PC-3 (cell line): ENCODE data around the gene IMPA2. TPM values are rescaled to one million over a fixed set of nuclear protein-coding genes. Genes with fewer than 3 reads are reported as not detected.
"Not testable (repeated sequence)": the region's sequence is repeated elsewhere in the genome, so short reads cannot be mapped to it uniquely, and the experiment has no call there.

ENCODE experiments used
- ATAC-seq: fragments of 200-7000 bp; cut with Tn5 transposase; 2 replicates; pipeline ENCODE4 v1.9.1; 2020; ENCODE audit warnings: mild to moderate bottlenecking, moderate library complexity
- BruUV-seq: library from RNA; stranded (reverse); fragments of 400-500 nt; replicated peaks from 2 replicates; lab custom pipeline; 2021; lab: Mats Ljungman, UMichigan
- CTCF ChIA-PET: fragments of 300-600 bp; sonication (Branson Sonifier 250); formaldehyde crosslinking; loops from one replicate; lab custom pipeline; 2022; ENCODE audit warnings: antibody characterized with exemption; lab: Charles Lee
- POLR2A ChIA-PET: fragments of 300-600 bp; sonication (Branson Sonifier 250); formaldehyde crosslinking; loops from one replicate; lab custom pipeline; 2022; ENCODE audit warnings: antibody characterized with exemption; ENCODE audit not compliant: unreplicated experiment; lab: Charles Lee
- DNase-seq: peaks from one replicate; pipeline ENCODE4 v3.0.0-alpha.2; 2015
- H2AFZ ChIP-seq: fragments of 300-600 bp; sonication (generic); 2 replicates; pipeline ENCODE4 v1.6.0; 2016; ENCODE audit warnings: antibody characterized with exemption, low read length
- H3F3A ChIP-seq: fragments of 300-600 bp; sonication (generic); one replicate; pipeline ENCODE4 v1.6.0; 2017; ENCODE audit warnings: antibody characterized with exemption, low read length, control low read depth, mild to moderate bottlenecking; ENCODE audit not compliant: unreplicated experiment
- H3K27ac ChIP-seq: fragments of 300-600 bp; sonication (generic); 2 replicates; pipeline ENCODE4 v1.5.1; 2016; ENCODE audit warnings: mild to moderate bottlenecking, low read length
- H3K27me3 ChIP-seq: fragments of 300-600 bp; sonication (generic); 2 replicates; pipeline ENCODE4 v1.6.1; 2016; ENCODE audit warnings: low read length, mixed read lengths
- H3K36me3 ChIP-seq: fragments of 300-600 bp; sonication (generic); 2 replicates; pipeline ENCODE4 v1.6.1; 2016; ENCODE audit warnings: low read depth, mixed run types, low read length, mixed read lengths
- H3K4me1 ChIP-seq: fragments of 300-600 bp; sonication (generic); 2 replicates; pipeline ENCODE4 v1.5.1; 2016; ENCODE audit warnings: low read length; ENCODE audit not compliant: insufficient read depth
- H3K4me2 ChIP-seq: fragments of 300-600 bp; sonication (generic); 2 replicates; pipeline ENCODE4 v1.6.0; 2016; ENCODE audit warnings: low read length
- H3K4me3 ChIP-seq: fragments of 300-600 bp; sonication (generic); 2 replicates; pipeline ENCODE4 v1.5.1; 2016; ENCODE audit warnings: mild to moderate bottlenecking, low read length, mixed read lengths
- H3K79me2 ChIP-seq: fragments of 300-600 bp; sonication (generic); 2 replicates; pipeline ENCODE4 v1.6.1; 2017; ENCODE audit warnings: low read length, mixed read lengths
- H3K9ac ChIP-seq: fragments of 300-600 bp; sonication (generic); 2 replicates; pipeline ENCODE4 v1.6.0; 2016; ENCODE audit warnings: mild to moderate bottlenecking, low read length
- H3K9me2 ChIP-seq: fragments of 300-600 bp; sonication (generic); replicated peaks from 2 replicates; pipeline ENCODE4 v1.6.1; 2016; ENCODE audit warnings: mixed run types, low read length, mixed read lengths
- H3K9me3 ChIP-seq: fragments of 300-600 bp; sonication (generic); 2 replicates; pipeline ENCODE4 v1.6.1; 2016; ENCODE audit warnings: low read length, mixed read lengths
- H4K20me1 ChIP-seq: fragments of 300-600 bp; sonication (generic); 2 replicates; pipeline ENCODE4 v1.6.1; 2016; ENCODE audit warnings: low read length, mixed read lengths
- EZH2 ChIP-seq: fragments of 300-600 bp; sonication (generic); IDR thresholded peaks from one replicate; pipeline ENCODE4 v1.6.1; 2017; ENCODE audit warnings: antibody characterized with exemption, mild to moderate bottlenecking, low read length; ENCODE audit not compliant: unreplicated experiment
- EZH2phosphoT487 ChIP-seq: fragments of 300-600 bp; sonication (generic); IDR thresholded peaks from 2 replicates; pipeline ENCODE4 v1.6.1; 2018; ENCODE audit warnings: mild to moderate bottlenecking, antibody characterized with exemption, low read length, borderline replicate concordance
- intact Hi-C: fragments of 100-400 bp; cut with micrococcal nuclease; formaldehyde crosslinking; loops from 2 replicates; pipeline ENCODE4 v1.9.0; 2023
- total RNA-seq: library from RNA; depleted of rRNA; stranded (reverse); fragments of >200 nt; gene quantifications from 2 replicates; pipeline ENCODE4 v1.2.3, GENCODE V29; 2014
- TF ChIP-seq, protein P1 (sequence below): fragments of 300-600 bp; sonication (generic); conservative IDR thresholded peaks from 2 replicates; pipeline ENCODE4 v1.5.1; 2017; ENCODE audit warnings: antibody characterized with exemption, low read depth, mild to moderate bottlenecking, low read length

The IMPA2 gene
- total RNA-seq, 1 experiment from 2014 or later, result 38.2 TPM

DNA sequence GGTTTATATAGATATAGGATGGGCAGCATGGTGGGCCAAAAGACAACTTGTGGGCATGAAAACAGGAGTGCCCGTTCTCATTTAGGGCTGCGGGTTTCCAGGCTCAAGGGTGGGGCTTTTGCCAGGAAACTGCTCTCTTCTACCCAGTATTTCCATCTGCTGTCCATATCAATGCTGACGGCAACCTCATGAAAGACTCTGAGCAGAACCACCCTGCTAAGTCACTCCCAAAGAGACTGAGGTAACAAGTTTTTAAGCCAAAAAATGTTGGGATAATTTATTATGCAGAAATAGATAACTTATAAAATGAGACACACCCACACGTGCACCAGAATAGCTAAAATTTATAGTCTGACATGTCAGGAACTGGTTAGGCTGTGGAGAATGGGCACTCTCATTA is 37.1 kb upstream of the IMPA2 start:
- no TSS peak for BruUV-seq
- no peak for TF ChIP-seq EZH2
- no peak for TF ChIP-seq EZH2phosphoT487
- TF ChIP-seq, protein P1, sequence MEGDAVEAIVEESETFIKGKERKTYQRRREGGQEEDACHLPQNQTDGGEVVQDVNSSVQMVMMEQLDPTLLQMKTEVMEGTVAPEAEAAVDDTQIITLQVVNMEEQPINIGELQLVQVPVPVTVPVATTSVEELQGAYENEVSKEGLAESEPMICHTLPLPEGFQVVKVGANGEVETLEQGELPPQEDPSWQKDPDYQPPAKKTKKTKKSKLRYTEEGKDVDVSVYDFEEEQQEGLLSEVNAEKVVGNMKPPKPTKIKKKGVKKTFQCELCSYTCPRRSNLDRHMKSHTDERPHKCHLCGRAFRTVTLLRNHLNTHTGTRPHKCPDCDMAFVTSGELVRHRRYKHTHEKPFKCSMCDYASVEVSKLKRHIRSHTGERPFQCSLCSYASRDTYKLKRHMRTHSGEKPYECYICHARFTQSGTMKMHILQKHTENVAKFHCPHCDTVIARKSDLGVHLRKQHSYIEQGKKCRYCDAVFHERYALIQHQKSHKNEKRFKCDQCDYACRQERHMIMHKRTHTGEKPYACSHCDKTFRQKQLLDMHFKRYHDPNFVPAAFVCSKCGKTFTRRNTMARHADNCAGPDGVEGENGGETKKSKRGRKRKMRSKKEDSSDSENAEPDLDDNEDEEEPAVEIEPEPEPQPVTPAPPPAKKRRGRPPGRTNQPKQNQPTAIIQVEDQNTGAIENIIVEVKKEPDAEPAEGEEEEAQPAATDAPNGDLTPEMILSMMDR, result no peak
- ChIA-PET POLR2A (no interaction called here), CTCF (interaction anchor here (0.6 kb wide), 1 partner anchor 10 kb away, joined by 3 read pairs; no protein-coding TSS in a partner anchor)
- peaks cover 10% of the 10 kb centered on the region; the same call in 1 of the 2 replicates for H3K4me1 ChIP-seq
- ATAC-seq, result no peak
- intact Hi-C loops, result no loop called here
- H3K27ac ChIP-seq, result no peak overlapping the region
- no peaks in the 10 kb centered on the region for H3K9me3 ChIP-seq
- H3K9ac ChIP-seq, result no peak overlapping the region
- no peak overlapping the region for H3K4me3 ChIP-seq
- H2AFZ ChIP-seq, result no peak overlapping the region
- no peaks in the 10 kb centered on the region for H3K27me3 ChIP-seq
- H3K4me2 ChIP-seq, result no peak overlapping the region
- H3K9me2 ChIP-seq, result no peaks in the 10 kb centered on the region
- no peaks in the 10 kb centered on the region for H3F3A ChIP-seq
- DNase-seq, result no peak
- H3K79me2 ChIP-seq, result no peaks in the 10 kb centered on the region
- H4K20me1 ChIP-seq, result no peaks in the 10 kb centered on the region
- no peaks in the 10 kb centered on the region for H3K36me3 ChIP-seq

GRCh38 chr18:11944786-11945185 is 36.5 kb upstream of the IMPA2 start:
- Histone ChIP-seq H3K36me3 (no peaks in the 10 kb centered on the region), H3K27ac (no peak overlapping the region), H3K4me2 (no peak overlapping the region), H3K9me2 (no peaks in the 10 kb centered on the region), H3K79me2 (no peaks in the 10 kb centered on the region), H3K4me3 (no peak overlapping the region), H2AFZ (no peak overlapping the region), H3K9me3 (no peaks in the 10 kb centered on the region), H3K4me1 (peaks cover 10% of the 10 kb centered on the region; the same call in 1 of the 2 replicates), H3K9ac (no peak overlapping the region), H4K20me1 (no peaks in the 10 kb centered on the region), H3K27me3 (no peaks in the 10 kb centered on the region), H3F3A (no peaks in the 10 kb centered on the region)
- TF ChIP-seq EZH2, result no peak
- DNase-seq, result no peak
- ChIA-PET POLR2A (no interaction called here), CTCF (interaction anchor here (0.6 kb wide), 1 partner anchor 9 kb away, joined by 3 read pairs; no protein-coding TSS in a partner anchor)
- intact Hi-C loops, result no loop called here
- no peak for ATAC-seq
- BruUV-seq, result no TSS peak

DNA sequence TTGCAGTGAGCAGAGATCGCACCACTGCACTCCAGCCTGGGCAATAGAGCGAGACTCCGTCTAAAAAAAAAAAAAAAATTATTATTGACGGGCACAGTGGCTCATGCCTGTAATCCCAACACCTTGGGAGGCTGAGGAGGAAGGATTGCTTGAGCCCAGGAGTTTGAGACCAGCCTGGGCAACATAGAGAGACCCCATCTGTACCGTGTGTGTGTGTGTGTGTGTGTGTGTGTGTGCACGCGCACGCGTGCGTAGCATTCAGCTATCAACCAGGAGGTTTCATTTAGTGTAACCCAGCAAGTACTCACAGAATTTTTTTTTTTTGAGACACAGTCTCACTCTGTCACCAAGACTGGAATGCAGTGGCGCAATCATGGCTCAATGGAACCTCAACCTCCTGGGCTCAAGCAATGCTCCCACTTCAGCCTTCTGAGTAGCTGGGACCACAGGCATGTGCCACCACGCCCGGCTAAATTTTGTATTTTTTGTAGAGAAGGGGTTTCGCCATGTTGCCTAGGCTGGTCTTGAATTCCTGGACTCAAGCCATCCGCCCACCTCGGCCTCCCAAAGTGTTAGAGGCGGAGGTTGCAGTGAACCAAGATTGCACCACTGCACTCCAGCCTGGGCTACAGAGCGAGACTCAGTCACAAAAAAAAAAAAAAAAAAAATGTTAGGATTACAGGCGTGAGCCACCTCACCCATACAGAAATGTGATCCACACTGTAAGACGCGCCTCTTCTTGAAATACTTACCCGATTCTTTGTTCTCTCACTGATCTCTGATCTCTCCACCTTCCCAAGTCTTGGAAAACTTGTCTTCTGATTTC is 35.3 kb upstream of the IMPA2 start:
- peak overlapping the region; percentile 42; the same call in 1 of the 2 replicates for H3K4me2 ChIP-seq
- H3K4me3 ChIP-seq, CTCF ChIA-PET, H4K20me1 ChIP-seq, H3F3A ChIP-seq, H3K27me3 ChIP-seq, H3K27ac ChIP-seq, H3K9ac ChIP-seq, BruUV-seq, DNase-seq, H3K36me3 ChIP-seq, H3K79me2 ChIP-seq, ATAC-seq, H3K9me3 ChIP-seq, H3K4me1 ChIP-seq, H3K9me2 ChIP-seq, H2AFZ ChIP-seq: not testable (repeated sequence)
- intact Hi-C loops, result loop anchor here (2.0 kb wide), 1 partner anchor 49 kb away; no protein-coding TSS in a partner anchor
- POLR2A ChIA-PET, result interaction anchor here (0.5 to 0.6 kb wide), 2 partner anchors 34 to 1045 kb away, joined by 3 to 13 read pairs; partner anchors contain the start of gene CEP192
